CD4-positive, alpha-beta T cell treated with Interleukin-15 for 4 hours (primary cell): ENCODE data around the gene CARD19.

Source experiments
- DNase-seq: peaks from one replicate; pipeline ENCODE4 v3.0.0-alpha.2; 2020; ENCODE audit warnings: low spot score

CARD19 gene

GRCh38 chr9:93134015-93134739, 38.2 kb downstream of the CARD19 start, which contains the start of gene NINJ1:
TSS of gene NINJ1 (minus strand) at chr9:93134251. CDS start at chr9:93134217, 34 bp downstream.
- DNase-seq, result peak; percentile 84

- no peak for DNase-seq
These were observed 38.9 kb downstream of the CARD19 start for GRCh38 chr9:93134740-93135444.

- DNase-seq, result no peak
These were observed 40.0 kb downstream of the CARD19 start for GRCh38 chr9:93136011-93136440.

GRCh38 chr9:93137362-93137761, 41.3 kb downstream of the CARD19 start:
- no peak for DNase-seq

GRCh38 chr9:93138171-93138764, 42.3 kb downstream of the CARD19 start:
- no peak for DNase-seq

- DNase-seq, result no peak
These were observed 43.6 kb downstream of the CARD19 start for GRCh38 chr9:93139365-93140182.

GRCh38 chr9:93141771-93142483, 45.9 kb downstream of the CARD19 start:
- DNase-seq, result no peak

GRCh38 chr9:93143830-93144530, 48.0 kb downstream of the CARD19 start:
- peak; percentile 56 for DNase-seq

- peak; percentile 45 for DNase-seq
These were observed 50.7 kb downstream of the CARD19 start for GRCh38 chr9:93146696-93147095.

- no peak for DNase-seq
These were observed 51.6 kb downstream of the CARD19 start for GRCh38 chr9:93147632-93148031.

- no peak for DNase-seq
These were observed 52.7 kb downstream of the CARD19 start for GRCh38 chr9:93148721-93149120.

GRCh38 chr9:93149361-93149760, 53.3 kb downstream of the CARD19 start:
- DNase-seq, result no peak

GRCh38 chr9:93151097-93151784, 55.2 kb downstream of the CARD19 start:
- no peak for DNase-seq

- peak; percentile 31 for DNase-seq
These were observed 58.4 kb downstream of the CARD19 start for GRCh38 chr9:93154293-93154903.

- no peak for DNase-seq
These were observed 59.9 kb downstream of the CARD19 start for GRCh38 chr9:93155716-93156474.

GRCh38 chr9:93156475-93157008, 60.5 kb downstream of the CARD19 start:
- no peak for DNase-seq

GRCh38 chr9:93159601-93160471, 63.8 kb downstream of the CARD19 start:
- peak; percentile 64 for DNase-seq
